ENCODE measurements around the gene CTH. TPM values are rescaled to one million over a fixed set of nuclear protein-coding genes. Genes with fewer than 3 reads are reported as not detected.

CTH gene
- total and polyA plus RNA-seq, 2 of the 13 experiments (the other 11 are each of a cell fraction or from before 2014, with no cell fraction given), result 8.7 to 19.7 TPM

DNA sequence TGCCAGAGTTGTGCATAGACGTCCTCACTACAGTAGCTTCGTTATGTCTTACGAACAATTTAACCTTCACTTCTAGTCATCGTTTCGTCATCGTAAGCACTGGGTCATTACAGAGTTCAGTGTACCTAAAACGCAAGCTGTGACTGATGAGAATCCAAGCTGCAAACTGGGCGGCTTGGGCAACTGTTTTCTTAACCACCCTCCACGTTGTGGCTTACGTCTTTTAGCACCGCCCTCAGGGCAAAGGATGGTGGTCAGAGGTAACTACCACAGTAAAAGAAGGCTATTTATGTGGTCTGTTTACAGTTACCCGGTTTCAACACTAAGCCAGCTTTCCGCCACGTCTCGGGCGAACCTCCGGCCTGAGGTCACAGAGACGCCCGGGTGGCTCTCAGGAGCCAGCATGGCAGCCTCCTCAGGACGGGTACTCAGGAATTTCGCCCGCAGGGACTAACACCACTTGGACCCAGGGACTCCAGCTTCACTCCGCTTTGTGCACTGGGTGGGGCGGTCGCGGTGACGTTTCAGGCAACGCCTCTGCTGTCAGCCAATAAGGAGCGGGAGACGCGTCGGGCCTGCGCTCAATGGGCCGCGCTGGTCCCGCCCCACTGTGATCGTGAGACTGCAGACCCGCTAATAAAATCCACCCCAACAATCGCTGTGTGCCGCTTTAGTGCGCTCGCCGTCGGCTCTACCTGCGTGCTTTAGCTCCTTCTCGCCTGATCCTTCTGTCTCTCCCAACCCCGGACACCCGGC, at the start of gene CTH (continued):
- TF ChIP-seq ZNF446 (CRISPR knock-in tag; IDR thresholded peaks at IDR 0.05) (no peak), ONECUT2 (CRISPR knock-in tag; IDR thresholded peaks at IDR 0.05) (no peak), TBX3 (IDR thresholded peaks at IDR 0.05; ENCODE audit: borderline replicate concordance) (peak; percentile 34; the same call in 1 of the 2 replicates), CC2D1A (CRISPR knock-in tag; IDR thresholded peaks at IDR 0.05) (peak; percentile 75; the same call in 1 of the 2 replicates), EEA1 (CRISPR knock-in tag; IDR thresholded peaks at IDR 0.05; ENCODE audit: borderline replicate concordance) (no peak), ZNF672 (CRISPR knock-in tag; IDR thresholded peaks at IDR 0.05) (no peak), TOE1 (CRISPR knock-in tag; IDR thresholded peaks at IDR 0.05) (no peak; the same call in 1 of the 2 replicates), ZNF7 (CRISPR knock-in tag; IDR thresholded peaks at IDR 0.05) (no peak), ZNF235 (CRISPR knock-in tag; IDR thresholded peaks at IDR 0.05; ENCODE audit: borderline replicate concordance) (no peak), FOXP1 (IDR thresholded peaks at IDR 0.05) (no peak), FOXP1 (CRISPR knock-in tag; IDR thresholded peaks at IDR 0.05) (peak; percentile 25), ZNF484 (CRISPR knock-in tag; IDR thresholded peaks at IDR 0.05; ENCODE audit: borderline replicate concordance, low read depth) (no peak), MAZ (IDR thresholded peaks at IDR 0.05; ENCODE audit: borderline replicate concordance, low read depth, low read length) (no peak), MAZ (CRISPR knock-in tag; IDR thresholded peaks at IDR 0.05; ENCODE audit: low read depth) (peak; percentile 66; the same call in 1 of the 2 replicates), ZNF546 (CRISPR knock-in tag; conservative IDR thresholded peaks at IDR 0.05) (no peak), CBX1 (IDR thresholded peaks at IDR 0.05; ENCODE audit: low read depth) (peak; percentile 76), ZNF326 (CRISPR knock-in tag; IDR thresholded peaks at IDR 0.05; ENCODE audit: borderline replicate concordance) (no peak), PHF21A (CRISPR knock-in tag; IDR thresholded peaks at IDR 0.05) (peak; percentile 89)
- TF ChIP-seq, protein P1, sequence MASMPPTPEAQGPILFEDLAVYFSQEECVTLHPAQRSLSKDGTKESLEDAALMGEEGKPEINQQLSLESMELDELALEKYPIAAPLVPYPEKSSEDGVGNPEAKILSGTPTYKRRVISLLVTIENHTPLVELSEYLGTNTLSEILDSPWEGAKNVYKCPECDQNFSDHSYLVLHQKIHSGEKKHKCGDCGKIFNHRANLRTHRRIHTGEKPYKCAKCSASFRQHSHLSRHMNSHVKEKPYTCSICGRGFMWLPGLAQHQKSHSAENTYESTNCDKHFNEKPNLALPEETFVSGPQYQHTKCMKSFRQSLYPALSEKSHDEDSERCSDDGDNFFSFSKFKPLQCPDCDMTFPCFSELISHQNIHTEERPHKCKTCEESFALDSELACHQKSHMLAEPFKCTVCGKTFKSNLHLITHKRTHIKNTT (CRISPR knock-in tag; IDR thresholded peaks at IDR 0.05), result no peak
- TF ChIP-seq, protein P2, sequence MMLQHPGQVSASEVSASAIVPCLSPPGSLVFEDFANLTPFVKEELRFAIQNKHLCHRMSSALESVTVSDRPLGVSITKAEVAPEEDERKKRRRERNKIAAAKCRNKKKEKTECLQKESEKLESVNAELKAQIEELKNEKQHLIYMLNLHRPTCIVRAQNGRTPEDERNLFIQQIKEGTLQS (CRISPR knock-in tag; IDR thresholded peaks at IDR 0.05), result no peak
- TF ChIP-seq, protein P3, sequence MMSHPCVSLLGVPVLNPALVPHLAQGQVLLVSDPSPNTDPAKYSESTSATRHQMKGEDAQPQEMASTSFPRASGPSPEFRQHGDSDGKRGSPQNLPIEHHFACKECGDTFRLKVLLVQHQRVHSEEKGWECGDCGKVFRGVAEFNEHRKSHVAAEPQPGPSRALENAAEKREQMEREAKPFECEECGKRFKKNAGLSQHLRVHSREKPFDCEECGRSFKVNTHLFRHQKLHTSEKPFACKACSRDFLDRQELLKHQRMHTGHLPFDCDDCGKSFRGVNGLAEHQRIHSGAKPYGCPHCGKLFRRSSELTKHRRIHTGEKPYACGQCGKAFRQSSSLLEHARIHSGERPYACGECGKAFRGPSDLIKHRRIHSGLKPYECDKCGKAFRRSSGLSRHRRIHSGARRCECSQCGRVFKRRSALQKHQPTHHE (CRISPR knock-in tag; IDR thresholded peaks at IDR 0.05; ENCODE audit: borderline replicate concordance), result peak; percentile 78; the same call in 1 of the 2 replicates
- TF ChIP-seq, protein P4, sequence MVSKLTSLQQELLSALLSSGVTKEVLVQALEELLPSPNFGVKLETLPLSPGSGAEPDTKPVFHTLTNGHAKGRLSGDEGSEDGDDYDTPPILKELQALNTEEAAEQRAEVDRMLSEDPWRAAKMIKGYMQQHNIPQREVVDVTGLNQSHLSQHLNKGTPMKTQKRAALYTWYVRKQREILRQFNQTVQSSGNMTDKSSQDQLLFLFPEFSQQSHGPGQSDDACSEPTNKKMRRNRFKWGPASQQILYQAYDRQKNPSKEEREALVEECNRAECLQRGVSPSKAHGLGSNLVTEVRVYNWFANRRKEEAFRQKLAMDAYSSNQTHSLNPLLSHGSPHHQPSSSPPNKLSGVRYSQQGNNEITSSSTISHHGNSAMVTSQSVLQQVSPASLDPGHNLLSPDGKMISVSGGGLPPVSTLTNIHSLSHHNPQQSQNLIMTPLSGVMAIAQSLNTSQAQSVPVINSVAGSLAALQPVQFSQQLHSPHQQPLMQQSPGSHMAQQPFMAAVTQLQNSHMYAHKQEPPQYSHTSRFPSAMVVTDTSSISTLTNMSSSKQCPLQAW (CRISPR knock-in tag; IDR thresholded peaks at IDR 0.05), result peak; percentile 85
- TF ChIP-seq, protein P5, sequence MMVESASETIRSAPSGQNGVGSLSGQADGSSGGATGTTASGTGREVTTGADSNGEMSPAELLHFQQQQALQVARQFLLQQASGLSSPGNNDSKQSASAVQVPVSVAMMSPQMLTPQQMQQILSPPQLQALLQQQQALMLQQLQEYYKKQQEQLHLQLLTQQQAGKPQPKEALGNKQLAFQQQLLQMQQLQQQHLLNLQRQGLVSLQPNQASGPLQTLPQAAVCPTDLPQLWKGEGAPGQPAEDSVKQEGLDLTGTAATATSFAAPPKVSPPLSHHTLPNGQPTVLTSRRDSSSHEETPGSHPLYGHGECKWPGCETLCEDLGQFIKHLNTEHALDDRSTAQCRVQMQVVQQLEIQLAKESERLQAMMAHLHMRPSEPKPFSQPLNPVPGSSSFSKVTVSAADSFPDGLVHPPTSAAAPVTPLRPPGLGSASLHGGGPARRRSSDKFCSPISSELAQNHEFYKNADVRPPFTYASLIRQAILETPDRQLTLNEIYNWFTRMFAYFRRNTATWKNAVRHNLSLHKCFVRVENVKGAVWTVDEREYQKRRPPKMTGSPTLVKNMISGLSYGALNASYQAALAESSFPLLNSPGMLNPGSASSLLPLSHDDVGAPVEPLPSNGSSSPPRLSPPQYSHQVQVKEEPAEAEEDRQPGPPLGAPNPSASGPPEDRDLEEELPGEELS (CRISPR knock-in tag; IDR thresholded peaks at IDR 0.05), result peak; percentile 50; the same call in 1 of the 2 replicates

Data from HepG2 (cell line).